K562 (cell line): Measurements from ENCODE around the gene XPOT. TPM values are rescaled to one million over a fixed set of nuclear protein-coding genes. Genes with fewer than 3 reads are reported as not detected.

Experiments used
- BRD9 ChIP-seq: fragments of 450-650 bp; IDR thresholded peaks from 2 replicates; pipeline ENCODE4 v1.6.1; 2018; ENCODE audit warnings: low read depth; ENCODE audit not compliant: partially characterized antibody
- CBX3 ChIP-seq, 2 experiments: IDR thresholded peaks; 1 replicate in 1 of 2; 2 replicates in 1 of 2; pipeline ENCODE4 v1.6.1; 2012; ENCODE audit warnings: inconsistent platforms in 2 of 2, low read length in 2 of 2, borderline replicate concordance in 1 of 2, control low read depth in 1 of 2
- COPS2 ChIP-seq: fragments of 450-650 bp; conservative IDR thresholded peaks from 2 replicates; pipeline ENCODE4 v1.6.1; 2016; ENCODE audit warnings: mild to moderate bottlenecking, moderate library complexity
- FIP1L1 ChIP-seq: fragments of 200-400 bp; formaldehyde crosslinking; IDR thresholded peaks from 2 replicates; pipeline ENCODE4 v1.6.1; 2018; ENCODE audit warnings: mild to moderate bottlenecking, low read depth, low read length; ENCODE audit not compliant: poor library complexity, severe bottlenecking
- FOXJ2 ChIP-seq: fragments of 200-800 bp; sonication (Bioruptor generic); IDR thresholded peaks from 2 replicates; pipeline ENCODE4 v1.6.1; 2016; ENCODE audit warnings: missing genetic modification characterization, missing compliant biosample characterization
- GTF2F1 ChIP-seq: IDR thresholded peaks from 2 replicates; pipeline ENCODE4 v1.6.1; 2011; ENCODE audit warnings: low read depth, low read length, improper control_type of control experiment
- HES1 ChIP-seq: fragments of 450-650 bp; IDR thresholded peaks from 2 replicates; pipeline ENCODE4 v1.6.1; 2016; ENCODE audit warnings: low read depth, mild to moderate bottlenecking, moderate library complexity
- IFI16 ChIP-seq: fragments of 250-450 bp; sonication (Bioruptor Pico); IDR thresholded peaks from 2 replicates; pipeline ENCODE4 v2.1.2; 2022; ENCODE audit warnings: mild to moderate bottlenecking, inconsistent platforms
- MLX ChIP-seq, 2 experiments: fragments of 450-650 bp in 1 of 2; sonication (generic) in 1 of 2; formaldehyde crosslinking; conservative IDR thresholded peaks; 2 replicates each; pipeline versions ENCODE4 v1.4.0 to v1.8.1; 2020 to 2022; ENCODE audit warnings: mild to moderate bottlenecking in 1 of 2, missing genetic modification reagents in 1 of 2
- RNF2 ChIP-seq: sonication (generic); IDR thresholded peaks from 2 replicates; pipeline ENCODE4 v1.6.1; 2016
- SAFB2 ChIP-seq: fragments of 200-400 bp; formaldehyde crosslinking; IDR thresholded peaks from 2 replicates; pipeline ENCODE4 v1.6.1; 2018; ENCODE audit warnings: borderline replicate concordance, low read length, low read depth, moderate library complexity; ENCODE audit not compliant: severe bottlenecking
- SIN3B ChIP-seq: fragments of 450-650 bp; IDR thresholded peaks from 2 replicates; pipeline ENCODE4 v1.6.1; 2017; ENCODE audit warnings: low read depth, mild to moderate bottlenecking, moderate library complexity
- SPI1 ChIP-seq: IDR thresholded peaks from 2 replicates; pipeline ENCODE4 v1.6.1; 2011; ENCODE audit warnings: low read depth, low read length, control low read depth, borderline replicate concordance
- TEAD4 ChIP-seq, 2 experiments: sonication (generic) in 1 of 2; formaldehyde crosslinking in 1 of 2; IDR thresholded peaks; 2 replicates each; pipeline versions ENCODE4 v1.6.1 to v1.8.0; 2012 to 2022; ENCODE audit warnings: borderline replicate concordance in 1 of 2, inconsistent platforms in 1 of 2, low read length in 1 of 2, mild to moderate bottlenecking in 1 of 2, missing genetic modification reagents in 1 of 2
- THRA ChIP-seq: fragments of 450-650 bp; IDR thresholded peaks from 2 replicates; pipeline ENCODE4 v1.6.1; 2017; ENCODE audit warnings: mild to moderate bottlenecking, moderate library complexity
- TOE1 ChIP-seq, 2 experiments: fragments of 450-650 bp in 1 of 2; sonication (generic) in 1 of 2; formaldehyde crosslinking in 1 of 2; IDR thresholded peaks; 2 replicates each; pipeline versions ENCODE4 v1.7.1 to v1.8.0; 2016 to 2022; ENCODE audit warnings: borderline replicate concordance in 2 of 2, mild to moderate bottlenecking in 2 of 2, antibody characterized with exemption in 1 of 2, inconsistent platforms in 1 of 2, low read depth in 1 of 2, missing genetic modification reagents in 1 of 2, moderate library complexity in 1 of 2
- TSHZ1 ChIP-seq: fragments of 250-450 bp; sonication (Bioruptor Pico); IDR thresholded peaks from 2 replicates; pipeline ENCODE4 v1.4.0; 2020; ENCODE audit warnings: mild to moderate bottlenecking, moderate library complexity
- ZNF134 ChIP-seq: fragments of 250-450 bp; sonication (Bioruptor Pico); conservative IDR thresholded peaks from 2 replicates; pipeline ENCODE4 v1.4.0; 2020
- ZNF436 ChIP-seq: fragments of 250-450, 450-650 bp; sonication (Bioruptor Pico); formaldehyde crosslinking; IDR thresholded peaks from 2 replicates; pipeline ENCODE4 v1.7.0; 2020; ENCODE audit warnings: mild to moderate bottlenecking
- ZNF511 ChIP-seq: sonication (generic); formaldehyde crosslinking; IDR thresholded peaks from 2 replicates; pipeline ENCODE4 v1.8.0; 2022; ENCODE audit warnings: mild to moderate bottlenecking, missing genetic modification reagents
- polyA plus RNA-seq, 8 experiments: library from polyadenylated mRNA; depleted of rRNA in 4 of 8; stranded (reverse) in 5 of 8; unstranded in 3 of 8; fragments of >200 nt; fragmentation: Nextera tagmentation in 2 of 8; fragmentation: Illumina TruSeq in 1 of 8; extraction: Ambion mirVana in 2 of 8; extraction: Trizol in 1 of 8; gene quantifications; 2 replicates each; pipeline versions ENCODE4 v1.2.1 to v1.2.3, GENCODE V29; 2011 to 2014; ENCODE audit warnings: inconsistent platforms in 1 of 8, missing spikeins in 1 of 8
- total RNA-seq, 7 experiments: library from RNA; depleted of rRNA in 6 of 7; stranded (reverse); fragments of >200 nt in 6 of 7; fragmentation: Illumina TruSeq in 2 of 7; extraction: Trizol in 2 of 7; gene quantifications; 2 replicates each; pipeline versions ENCODE4 v1.2.1 to v1.2.3, GENCODE V29; 2011 to 2021; ENCODE audit warnings: low replicate concordance in 1 of 7

The XPOT gene
- total and polyA plus RNA-seq, 9 of the 15 experiments (the other 6 are each of a cell fraction or from before 2014, with no cell fraction given): 26.2 to 192 (median 102) TPM

- TF ChIP-seq SIN3B (0 out of 2 replicates have a peak, but pooled peaks have one; percentile 8), RNF2 (no peak), CBX3 (IDR thresholded peaks at IDR 0.05; ENCODE audit: borderline replicate concordance in 1 of 2, low read length in 2 of 2) (no peak), COPS2 (no peak), ZNF436 (CRISPR knock-in tag) (no peak), IFI16 (CRISPR knock-in tag) (no peak), TSHZ1 (CRISPR knock-in tag) (no peak), ZNF134 (CRISPR knock-in tag) (no peak), ZNF511 (CRISPR knock-in tag) (no peak), THRA (no peak), BRD9 (no peak), FIP1L1 (no peak), SPI1 (no peak), MLX (CRISPR knock-in tag; conservative IDR thresholded peaks at IDR 0.05) (no peak), GTF2F1 (no peak), SAFB2 (no peak), TOE1 (IDR thresholded peaks at IDR 0.05; ENCODE audit: borderline replicate concordance) (0 out of 2 replicates have a peak, but pooled peaks have one; percentile 9), TOE1 (CRISPR knock-in tag; IDR thresholded peaks at IDR 0.05; ENCODE audit: borderline replicate concordance, low read depth) (no peak), HES1 (no peak), TEAD4 (IDR thresholded peaks at IDR 0.05; ENCODE audit: low read length) (peak; percentile 48; the same call in 1 of the 2 replicates), TEAD4 (CRISPR knock-in tag; IDR thresholded peaks at IDR 0.05; ENCODE audit: borderline replicate concordance) (no peak), FOXJ2 (tag) (no peak)
These were observed at the start of gene XPOT (continued) for GRCh38 chr12:64403707-64404469.
